K562 (cell line): ENCODE measurements around the gene RPS19BP1. TPM values are rescaled to one million over a fixed set of nuclear protein-coding genes. Genes with fewer than 3 reads are reported as not detected.
A peak's percentile ranks its signal among the peaks of the same experiment; 100 is the strongest.

Source experiments
- BRD9 ChIP-seq: fragments of 450-650 bp; IDR thresholded peaks from 2 replicates; pipeline ENCODE4 v1.6.1; 2018; ENCODE audit warnings: low read depth; ENCODE audit not compliant: partially characterized antibody
- FOXK1 ChIP-seq: sonication (generic); formaldehyde crosslinking; IDR thresholded peaks from 2 replicates; pipeline ENCODE4 v1.8.0; 2022; ENCODE audit warnings: missing genetic modification reagents, mild to moderate bottlenecking, borderline replicate concordance
- KLF13 ChIP-seq: fragments of 450-650 bp; IDR thresholded peaks from 2 replicates; pipeline ENCODE4 v1.6.1; 2016; ENCODE audit warnings: missing genetic modification characterization, low read depth, mild to moderate bottlenecking, missing compliant biosample characterization, moderate library complexity, borderline replicate concordance
- LEF1 ChIP-seq: fragments of 450-650 bp; IDR thresholded peaks from 2 replicates; pipeline ENCODE4 v1.6.1; 2016; ENCODE audit warnings: mild to moderate bottlenecking
- MED1 ChIP-seq: sonication (generic); formaldehyde crosslinking; IDR thresholded peaks from 2 replicates; pipeline ENCODE4 v1.8.1; 2023; ENCODE audit warnings: missing genetic modification reagents, borderline replicate concordance
- MTA3 ChIP-seq: fragments of 450-650 bp; formaldehyde crosslinking; IDR thresholded peaks from 2 replicates; pipeline ENCODE4 v1.6.1; 2017; ENCODE audit warnings: mild to moderate bottlenecking, borderline replicate concordance
- NBN ChIP-seq: fragments of 450-650 bp; IDR thresholded peaks from 2 replicates; pipeline ENCODE4 v1.6.1; 2016; ENCODE audit warnings: low read depth, mild to moderate bottlenecking
- NCOA1 ChIP-seq: fragments of 450-650 bp; IDR thresholded peaks from 2 replicates; pipeline ENCODE4 v1.6.1; 2016; ENCODE audit warnings: low read depth
- NFIC ChIP-seq: fragments of 450-650 bp; IDR thresholded peaks from 2 replicates; pipeline ENCODE4 v1.6.1; 2017; ENCODE audit warnings: mild to moderate bottlenecking, inconsistent platforms
- NR4A1 ChIP-seq, 2 experiments: fragments of 250-450 bp in 1 of 2; fragments of 450-650 bp in 1 of 2; sonication (Bioruptor Pico) in 1 of 2; IDR thresholded peaks; 2 replicates each; pipeline versions ENCODE4 v1.4.0 to v1.6.1; 2016 to 2020; ENCODE audit warnings: mild to moderate bottlenecking in 2 of 2, missing compliant biosample characterization in 1 of 2, missing genetic modification characterization in 1 of 2, moderate library complexity in 1 of 2
- PHB ChIP-seq: fragments of 250-450 bp; sonication (Bioruptor Pico); IDR thresholded peaks from 2 replicates; pipeline ENCODE4 v1.5.0; 2021
- PTBP1 ChIP-seq: fragments of 200-400 bp; formaldehyde crosslinking; IDR thresholded peaks from 2 replicates; pipeline ENCODE4 v1.6.1; 2017; ENCODE audit warnings: low read depth, low read length
- SIN3A ChIP-seq, 2 experiments: fragments of 150-350 bp in 1 of 2; IDR thresholded peaks; 2 replicates each; pipeline ENCODE4 v1.6.1; 2011 to 2016; ENCODE audit warnings: borderline replicate concordance in 2 of 2, low read depth in 2 of 2, low read length in 2 of 2, mild to moderate bottlenecking in 2 of 2, moderate library complexity in 2 of 2; ENCODE audit not compliant: control insufficient read depth in 1 of 2
- TRIM28 ChIP-seq: fragments of 450-650 bp; IDR thresholded peaks from 2 replicates; pipeline ENCODE4 v1.6.1; 2017
- XRCC5 ChIP-seq: fragments of 200-400 bp; formaldehyde crosslinking; IDR thresholded peaks from 2 replicates; pipeline ENCODE4 v1.6.1; 2017; ENCODE audit warnings: low read depth, mild to moderate bottlenecking, low read length
- ZFPM2 ChIP-seq: fragments of 250-450 bp; sonication (Bioruptor Pico); IDR thresholded peaks from 2 replicates; pipeline ENCODE4 v1.5.1; 2022; ENCODE audit warnings: mild to moderate bottlenecking
- ZNF263 ChIP-seq: sonication (generic); formaldehyde crosslinking; IDR thresholded peaks from 2 replicates; pipeline ENCODE4 v1.8.0; 2022; ENCODE audit warnings: mild to moderate bottlenecking, missing genetic modification reagents, borderline replicate concordance
- ZNF785 ChIP-seq: fragments of 250-450 bp; sonication (Bioruptor Pico); IDR thresholded peaks from 2 replicates; pipeline ENCODE4 v1.4.0; 2020; ENCODE audit warnings: mild to moderate bottlenecking
- polyA plus RNA-seq, 8 experiments: library from polyadenylated mRNA; depleted of rRNA in 4 of 8; stranded (reverse) in 5 of 8; unstranded in 3 of 8; fragments of >200 nt; fragmentation: Nextera tagmentation in 2 of 8; fragmentation: Illumina TruSeq in 1 of 8; extraction: Ambion mirVana in 2 of 8; extraction: Trizol in 1 of 8; gene quantifications; 2 replicates each; pipeline versions ENCODE4 v1.2.1 to v1.2.3, GENCODE V29; 2011 to 2014; ENCODE audit warnings: inconsistent platforms in 1 of 8, missing spikeins in 1 of 8
- total RNA-seq, 7 experiments: library from RNA; depleted of rRNA in 6 of 7; stranded (reverse); fragments of >200 nt in 6 of 7; fragmentation: Illumina TruSeq in 2 of 7; extraction: Trizol in 2 of 7; gene quantifications; 2 replicates each; pipeline versions ENCODE4 v1.2.1 to v1.2.3, GENCODE V29; 2011 to 2021; ENCODE audit warnings: low replicate concordance in 1 of 7
- TF ChIP-seq, protein P1 (sequence below): fragments of 450-650 bp; formaldehyde crosslinking; IDR thresholded peaks from 2 replicates; pipeline ENCODE4 v1.4.0; 2020; ENCODE audit warnings: mild to moderate bottlenecking
- TF ChIP-seq, protein P2 (sequence below), 2 experiments: IDR thresholded peaks; 2 replicates each; pipeline ENCODE4 v1.6.1; 2011; ENCODE audit warnings: borderline replicate concordance in 1 of 2, control low read depth in 1 of 2, low read depth in 1 of 2, low read length in 1 of 2, mild to moderate bottlenecking in 1 of 2, mixed read lengths in 1 of 2, moderate library complexity in 1 of 2; ENCODE audit not compliant: insufficient read depth in 1 of 2, insufficient read length in 1 of 2, poor library complexity in 1 of 2, severe bottlenecking in 1 of 2; ENCODE audit errors: extremely low read depth in 1 of 2
- TF ChIP-seq, protein P3 (sequence below): sonication (generic); formaldehyde crosslinking; IDR thresholded peaks from 2 replicates; pipeline ENCODE4 v1.8.1; 2023; ENCODE audit warnings: mild to moderate bottlenecking, missing genetic modification reagents, moderate library complexity
- TF ChIP-seq, protein P4 (sequence below): fragments of 450-650 bp; formaldehyde crosslinking; IDR thresholded peaks from 2 replicates; pipeline ENCODE4 v1.4.0; 2020; ENCODE audit warnings: mild to moderate bottlenecking, moderate library complexity

The RPS19BP1 gene
- total and polyA plus RNA-seq, 9 of the 15 experiments (the other 6 are each of a cell fraction or from before 2014, with no cell fraction given) = 3.0 to 223 (median 84.3) TPM

DNA sequence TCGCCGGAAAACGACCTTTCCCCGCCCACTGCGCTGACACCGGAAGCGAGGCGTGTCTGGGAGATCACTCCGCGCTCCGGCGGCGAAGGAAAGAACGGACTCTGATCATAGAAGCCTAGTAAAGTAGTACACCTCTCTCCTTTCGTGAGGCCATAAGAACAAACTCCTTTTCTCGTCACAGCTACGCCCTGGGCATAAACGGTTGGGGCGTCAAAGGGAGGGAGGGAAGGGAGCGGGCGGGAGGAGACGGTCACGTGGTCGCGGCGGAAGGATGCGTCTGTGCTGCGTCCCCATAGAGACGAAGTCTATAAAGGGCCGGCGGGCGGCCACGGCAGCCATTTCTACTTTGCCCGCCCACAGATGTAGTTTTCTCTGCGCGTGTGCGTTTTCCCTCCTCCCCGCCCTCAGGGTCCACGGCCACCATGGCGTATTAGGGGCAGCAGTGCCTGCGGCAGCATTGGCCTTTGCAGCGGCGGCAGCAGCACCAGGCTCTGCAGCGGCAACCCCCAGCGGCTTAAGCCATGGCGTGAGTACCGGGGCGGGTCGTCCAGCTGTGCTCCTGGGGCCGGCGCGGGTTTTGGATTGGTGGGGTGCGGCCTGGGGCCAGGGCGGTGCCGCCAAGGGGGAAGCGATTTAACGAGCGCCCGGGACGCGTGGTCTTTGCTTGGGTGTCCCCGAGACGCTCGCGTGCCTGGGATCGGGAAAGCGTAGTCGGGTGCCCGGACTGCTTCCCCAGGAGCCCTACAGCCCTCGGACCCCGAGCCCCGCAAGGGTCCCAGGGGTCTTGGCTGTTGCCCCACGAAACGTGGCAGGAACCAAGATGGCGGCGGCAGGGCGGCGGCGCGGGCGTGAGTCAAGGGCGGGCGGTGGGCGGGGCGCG lies 12.1 kb downstream of the RPS19BP1 start, which contains the start of gene ATF4 (continued):
- TF ChIP-seq, protein P1, sequence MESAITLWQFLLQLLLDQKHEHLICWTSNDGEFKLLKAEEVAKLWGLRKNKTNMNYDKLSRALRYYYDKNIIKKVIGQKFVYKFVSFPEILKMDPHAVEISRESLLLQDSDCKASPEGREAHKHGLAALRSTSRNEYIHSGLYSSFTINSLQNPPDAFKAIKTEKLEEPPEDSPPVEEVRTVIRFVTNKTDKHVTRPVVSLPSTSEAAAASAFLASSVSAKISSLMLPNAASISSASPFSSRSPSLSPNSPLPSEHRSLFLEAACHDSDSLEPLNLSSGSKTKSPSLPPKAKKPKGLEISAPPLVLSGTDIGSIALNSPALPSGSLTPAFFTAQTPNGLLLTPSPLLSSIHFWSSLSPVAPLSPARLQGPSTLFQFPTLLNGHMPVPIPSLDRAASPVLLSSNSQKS (CRISPR knock-in tag) = no peak
- 0 out of 2 replicates have a peak, but pooled peaks have one; percentile 47 for TF ChIP-seq MED1
- TF ChIP-seq ZFPM2 (CRISPR knock-in tag) = peak; percentile 43; the same call in 1 of the 2 replicates
- no peak; the same call in 1 of the 2 replicates for TF ChIP-seq NBN
- TF ChIP-seq SIN3A (IDR thresholded peaks at IDR 0.05; ENCODE audit: borderline replicate concordance in 2 of 2, control insufficient read depth in 1 of 2, low read depth in 2 of 2, low read length in 2 of 2) = peak; percentile 55 to 64; a peak in 1 of 4 replicates
- TF ChIP-seq FOXK1 (CRISPR knock-in tag) = peak; percentile 92
- 0 out of 2 replicates have a peak, but pooled peaks have one; percentile 43 for TF ChIP-seq LEF1
- peak; percentile 48; the same call in 1 of the 2 replicates for TF ChIP-seq PHB
- TF ChIP-seq NR4A1 (CRISPR knock-in tag; IDR thresholded peaks at IDR 0.05) = no peak
- TF ChIP-seq NR4A1 (tag; IDR thresholded peaks at IDR 0.05) = no peak
- peak; percentile 63 for TF ChIP-seq NFIC
- TF ChIP-seq KLF13 = peak; percentile 32
- TF ChIP-seq XRCC5 = peak; percentile 76; the same call in 1 of the 2 replicates
- TF ChIP-seq TRIM28 = no peak
- TF ChIP-seq, protein P2, sequence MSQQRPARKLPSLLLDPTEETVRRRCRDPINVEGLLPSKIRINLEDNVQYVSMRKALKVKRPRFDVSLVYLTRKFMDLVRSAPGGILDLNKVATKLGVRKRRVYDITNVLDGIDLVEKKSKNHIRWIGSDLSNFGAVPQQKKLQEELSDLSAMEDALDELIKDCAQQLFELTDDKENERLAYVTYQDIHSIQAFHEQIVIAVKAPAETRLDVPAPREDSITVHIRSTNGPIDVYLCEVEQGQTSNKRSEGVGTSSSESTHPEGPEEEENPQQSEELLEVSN (IDR thresholded peaks at IDR 0.05; ENCODE audit: borderline replicate concordance in 1 of 2, extremely low read depth in 1 of 2, insufficient read depth in 1 of 2, insufficient read length in 1 of 2, low read depth in 1 of 2, low read length in 1 of 2, poor library complexity in 1 of 2, severe bottlenecking in 1 of 2) = peak in 1 of 2 experiments; percentile 65
- peak; percentile 60; the same call in 1 of the 2 replicates for TF ChIP-seq PTBP1
- TF ChIP-seq ZNF263 (CRISPR knock-in tag) = peak; percentile 72
- TF ChIP-seq BRD9 = peak; percentile 84
- TF ChIP-seq, protein P3, sequence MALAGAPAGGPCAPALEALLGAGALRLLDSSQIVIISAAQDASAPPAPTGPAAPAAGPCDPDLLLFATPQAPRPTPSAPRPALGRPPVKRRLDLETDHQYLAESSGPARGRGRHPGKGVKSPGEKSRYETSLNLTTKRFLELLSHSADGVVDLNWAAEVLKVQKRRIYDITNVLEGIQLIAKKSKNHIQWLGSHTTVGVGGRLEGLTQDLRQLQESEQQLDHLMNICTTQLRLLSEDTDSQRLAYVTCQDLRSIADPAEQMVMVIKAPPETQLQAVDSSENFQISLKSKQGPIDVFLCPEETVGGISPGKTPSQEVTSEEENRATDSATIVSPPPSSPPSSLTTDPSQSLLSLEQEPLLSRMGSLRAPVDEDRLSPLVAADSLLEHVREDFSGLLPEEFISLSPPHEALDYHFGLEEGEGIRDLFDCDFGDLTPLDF (CRISPR knock-in tag) = peak; percentile 83
- no peak for TF ChIP-seq ZNF785 (CRISPR knock-in tag)
- TF ChIP-seq NCOA1 = peak; percentile 66; the same call in 1 of the 2 replicates
- TF ChIP-seq MTA3 = peak; percentile 98
- TF ChIP-seq, protein P4, sequence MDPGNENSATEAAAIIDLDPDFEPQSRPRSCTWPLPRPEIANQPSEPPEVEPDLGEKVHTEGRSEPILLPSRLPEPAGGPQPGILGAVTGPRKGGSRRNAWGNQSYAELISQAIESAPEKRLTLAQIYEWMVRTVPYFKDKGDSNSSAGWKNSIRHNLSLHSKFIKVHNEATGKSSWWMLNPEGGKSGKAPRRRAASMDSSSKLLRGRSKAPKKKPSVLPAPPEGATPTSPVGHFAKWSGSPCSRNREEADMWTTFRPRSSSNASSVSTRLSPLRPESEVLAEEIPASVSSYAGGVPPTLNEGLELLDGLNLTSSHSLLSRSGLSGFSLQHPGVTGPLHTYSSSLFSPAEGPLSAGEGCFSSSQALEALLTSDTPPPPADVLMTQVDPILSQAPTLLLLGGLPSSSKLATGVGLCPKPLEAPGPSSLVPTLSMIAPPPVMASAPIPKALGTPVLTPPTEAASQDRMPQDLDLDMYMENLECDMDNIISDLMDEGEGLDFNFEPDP (CRISPR knock-in tag) = peak; percentile 17; the same call in 1 of the 2 replicates
